SU-DHL-6 (cell line): ENCODE results near the gene MORC2.

Source experiments
- CTCF ChIP-seq: fragments of 200-600 bp; sonication (generic); IDR thresholded peaks from one replicate; pipeline ENCODE4 v1.5.1; 2017; ENCODE audit warnings: antibody characterized with exemption, mild to moderate bottlenecking, low read length, moderate library complexity; ENCODE audit not compliant: insufficient read depth, poor library complexity, severe bottlenecking
- EZH2phosphoT487 ChIP-seq: fragments of 200-600 bp; sonication (generic), shearing (Covaris generic); conservative IDR thresholded peaks from 2 replicates; pipeline ENCODE4 v1.6.1; 2018; ENCODE audit warnings: mild to moderate bottlenecking, antibody characterized with exemption, low read length, moderate library complexity, mixed read lengths

- TF ChIP-seq CTCF (no peak), EZH2phosphoT487 (no peak)
These were observed 49.8 kb downstream of the MORC2 start for GRCh38 chr22:30918761-30919160.
